Measurements from ENCODE around the gene CLIC5. TPM values are rescaled to one million over a fixed set of nuclear protein-coding genes. Genes with fewer than 3 reads are reported as not detected.

CLIC5 gene
- total RNA-seq, 1 experiment from 2014 or later: not detected

- Mint-ChIP-seq H3K27ac (ENCODE audit: low read depth, unreplicated experiment) (no peak overlapping the region), H3K36me3 (ENCODE audit: insufficient read depth, unreplicated experiment) (no peaks in the 10 kb centered on the region), H3K27me3 (ENCODE audit: insufficient read depth, unreplicated experiment) (peaks cover 10% of the 10 kb centered on the region), H3K4me1 (ENCODE audit: insufficient read depth, unreplicated experiment) (peaks cover 11% of the 10 kb centered on the region), H3K4me3 (ENCODE audit: unreplicated experiment) (no peak overlapping the region), H3K9me3 (ENCODE audit: unreplicated experiment) (no peaks in the 10 kb centered on the region)
- CTCF ChIA-PET: interaction anchor here (0.7 kb wide), 1 partner anchor 906 kb away, joined by 3 read pairs; no protein-coding TSS in a partner anchor
- DNase-seq (ENCODE audit: unreplicated experiment): no peak
- TF ChIP-seq CTCF (IDR thresholded peaks at IDR 0.05; ENCODE audit: unreplicated experiment): no peak
- POLR2A ChIA-PET: interaction anchor here (0.9 kb wide), 1 partner anchor 9 kb away, joined by 3 read pairs; no protein-coding TSS in a partner anchor
- no TSS peak for BruUV-seq (replicated peaks)
- intact Hi-C loops (cut with micrococcal nuclease): no loop called here
Measured at GRCh38 chr6:46035242-46035641, 19.6 kb upstream of the CLIC5 start.

GRCh38 chr6:46032110-46032998 is 16.7 kb upstream of the CLIC5 start:
- ChIA-PET POLR2A (interaction anchor here (1.5 kb wide), 1 partner anchor 9 kb away, joined by 3 read pairs; no protein-coding TSS in a partner anchor), CTCF (interaction anchor here (0.8 to 1.2 kb wide), 2 partner anchors 11 to 58 kb away, joined by 4 to 7 read pairs; no protein-coding TSS in a partner anchor)
- no TSS peak for BruUV-seq (replicated peaks)
- DNase-seq (ENCODE audit: unreplicated experiment): peak; percentile 61
- intact Hi-C loops (cut with micrococcal nuclease): no loop called here
- no peak overlapping the region for H3K4me3 Mint-ChIP-seq (ENCODE audit: unreplicated experiment)
- TF ChIP-seq CTCF (IDR thresholded peaks at IDR 0.05; ENCODE audit: unreplicated experiment): no peak
- H3K27ac Mint-ChIP-seq (ENCODE audit: low read depth, unreplicated experiment): no peak overlapping the region
- H3K36me3 Mint-ChIP-seq (ENCODE audit: insufficient read depth, unreplicated experiment): no peaks in the 10 kb centered on the region
- no peaks in the 10 kb centered on the region for H3K9me3 Mint-ChIP-seq (ENCODE audit: unreplicated experiment)
- H3K27me3 Mint-ChIP-seq (ENCODE audit: insufficient read depth, unreplicated experiment): peaks cover 32% of the 10 kb centered on the region
- H3K4me1 Mint-ChIP-seq (ENCODE audit: insufficient read depth, unreplicated experiment): peaks cover 11% of the 10 kb centered on the region

GRCh38 chr6:46029602-46030001 is 13.9 kb upstream of the CLIC5 start:
- DNase-seq (ENCODE audit: unreplicated experiment): no peak
- POLR2A ChIA-PET: interaction anchor here (0.7 kb wide), 1 partner anchor 1053 kb away, joined by 3 read pairs; no protein-coding TSS in a partner anchor
- no peak overlapping the region for H3K27ac Mint-ChIP-seq (ENCODE audit: low read depth, unreplicated experiment)
- BruUV-seq (replicated peaks): no TSS peak
- peaks cover 11% of the 10 kb centered on the region for H3K4me1 Mint-ChIP-seq (ENCODE audit: insufficient read depth, unreplicated experiment)
- H3K27me3 Mint-ChIP-seq (ENCODE audit: insufficient read depth, unreplicated experiment): peaks cover 32% of the 10 kb centered on the region
- no peaks in the 10 kb centered on the region for H3K9me3 Mint-ChIP-seq (ENCODE audit: unreplicated experiment)
- CTCF ChIA-PET: no interaction called here
- no peak overlapping the region for H3K4me3 Mint-ChIP-seq (ENCODE audit: unreplicated experiment)
- intact Hi-C loops (cut with micrococcal nuclease): no loop called here
- no peak for TF ChIP-seq CTCF (IDR thresholded peaks at IDR 0.05; ENCODE audit: unreplicated experiment)
- no peaks in the 10 kb centered on the region for H3K36me3 Mint-ChIP-seq (ENCODE audit: insufficient read depth, unreplicated experiment)

- no peaks in the 10 kb centered on the region for H3K36me3 Mint-ChIP-seq (ENCODE audit: insufficient read depth, unreplicated experiment)
- POLR2A ChIA-PET: interaction anchor here (0.6 kb wide), 1 partner anchor 626 kb away, joined by 4 read pairs; the partner anchor contains the start of genes CYP39A1 and SLC25A27
- TF ChIP-seq CTCF (IDR thresholded peaks at IDR 0.05; ENCODE audit: unreplicated experiment): no peak
- H3K9me3 Mint-ChIP-seq (ENCODE audit: unreplicated experiment): no peaks in the 10 kb centered on the region
- H3K27me3 Mint-ChIP-seq (ENCODE audit: insufficient read depth, unreplicated experiment): peaks cover 32% of the 10 kb centered on the region
- DNase-seq (ENCODE audit: unreplicated experiment): no peak
- H3K4me1 Mint-ChIP-seq (ENCODE audit: insufficient read depth, unreplicated experiment): peaks cover 16% of the 10 kb centered on the region
- BruUV-seq (replicated peaks): no TSS peak
- intact Hi-C loops (cut with micrococcal nuclease): no loop called here
- CTCF ChIA-PET: interaction anchor here (0.7 to 0.9 kb wide), 2 partner anchors 64 to 763 kb away, joined by 3 to 4 read pairs; no protein-coding TSS in a partner anchor
- no peak overlapping the region for H3K27ac Mint-ChIP-seq (ENCODE audit: low read depth, unreplicated experiment)
- no peak overlapping the region for H3K4me3 Mint-ChIP-seq (ENCODE audit: unreplicated experiment)
Measured at GRCh38 chr6:46026307-46026706, 10.6 kb upstream of the CLIC5 start.

Data from MCF 10A (cell line).